Hepatic stellate cell (primary cell): ENCODE results near the gene SDK1.

Experiments used
- DNase-seq: peaks from one replicate; pipeline ENCODE4 v3.0.0; 2011; ENCODE audit warnings: low spot score

The SDK1 gene, protein sequence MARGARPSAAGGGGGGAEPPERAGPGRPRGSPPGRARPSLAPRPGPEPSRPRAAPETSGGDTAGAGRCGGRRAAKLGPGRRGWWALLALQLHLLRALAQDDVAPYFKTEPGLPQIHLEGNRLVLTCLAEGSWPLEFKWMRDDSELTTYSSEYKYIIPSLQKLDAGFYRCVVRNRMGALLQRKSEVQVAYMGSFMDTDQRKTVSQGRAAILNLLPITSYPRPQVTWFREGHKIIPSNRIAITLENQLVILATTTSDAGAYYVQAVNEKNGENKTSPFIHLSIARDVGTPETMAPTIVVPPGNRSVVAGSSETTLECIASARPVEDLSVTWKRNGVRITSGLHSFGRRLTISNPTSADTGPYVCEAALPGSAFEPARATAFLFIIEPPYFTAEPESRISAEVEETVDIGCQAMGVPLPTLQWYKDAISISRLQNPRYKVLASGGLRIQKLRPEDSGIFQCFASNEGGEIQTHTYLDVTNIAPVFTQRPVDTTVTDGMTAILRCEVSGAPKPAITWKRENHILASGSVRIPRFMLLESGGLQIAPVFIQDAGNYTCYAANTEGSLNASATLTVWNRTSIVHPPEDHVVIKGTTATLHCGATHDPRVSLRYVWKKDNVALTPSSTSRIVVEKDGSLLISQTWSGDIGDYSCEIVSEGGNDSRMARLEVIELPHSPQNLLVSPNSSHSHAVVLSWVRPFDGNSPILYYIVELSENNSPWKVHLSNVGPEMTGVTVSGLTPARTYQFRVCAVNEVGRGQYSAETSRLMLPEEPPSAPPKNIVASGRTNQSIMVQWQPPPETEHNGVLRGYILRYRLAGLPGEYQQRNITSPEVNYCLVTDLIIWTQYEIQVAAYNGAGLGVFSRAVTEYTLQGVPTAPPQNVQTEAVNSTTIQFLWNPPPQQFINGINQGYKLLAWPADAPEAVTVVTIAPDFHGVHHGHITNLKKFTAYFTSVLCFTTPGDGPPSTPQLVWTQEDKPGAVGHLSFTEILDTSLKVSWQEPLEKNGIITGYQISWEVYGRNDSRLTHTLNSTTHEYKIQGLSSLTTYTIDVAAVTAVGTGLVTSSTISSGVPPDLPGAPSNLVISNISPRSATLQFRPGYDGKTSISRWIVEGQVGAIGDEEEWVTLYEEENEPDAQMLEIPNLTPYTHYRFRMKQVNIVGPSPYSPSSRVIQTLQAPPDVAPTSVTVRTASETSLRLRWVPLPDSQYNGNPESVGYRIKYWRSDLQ (N-terminal part only)

DNA sequence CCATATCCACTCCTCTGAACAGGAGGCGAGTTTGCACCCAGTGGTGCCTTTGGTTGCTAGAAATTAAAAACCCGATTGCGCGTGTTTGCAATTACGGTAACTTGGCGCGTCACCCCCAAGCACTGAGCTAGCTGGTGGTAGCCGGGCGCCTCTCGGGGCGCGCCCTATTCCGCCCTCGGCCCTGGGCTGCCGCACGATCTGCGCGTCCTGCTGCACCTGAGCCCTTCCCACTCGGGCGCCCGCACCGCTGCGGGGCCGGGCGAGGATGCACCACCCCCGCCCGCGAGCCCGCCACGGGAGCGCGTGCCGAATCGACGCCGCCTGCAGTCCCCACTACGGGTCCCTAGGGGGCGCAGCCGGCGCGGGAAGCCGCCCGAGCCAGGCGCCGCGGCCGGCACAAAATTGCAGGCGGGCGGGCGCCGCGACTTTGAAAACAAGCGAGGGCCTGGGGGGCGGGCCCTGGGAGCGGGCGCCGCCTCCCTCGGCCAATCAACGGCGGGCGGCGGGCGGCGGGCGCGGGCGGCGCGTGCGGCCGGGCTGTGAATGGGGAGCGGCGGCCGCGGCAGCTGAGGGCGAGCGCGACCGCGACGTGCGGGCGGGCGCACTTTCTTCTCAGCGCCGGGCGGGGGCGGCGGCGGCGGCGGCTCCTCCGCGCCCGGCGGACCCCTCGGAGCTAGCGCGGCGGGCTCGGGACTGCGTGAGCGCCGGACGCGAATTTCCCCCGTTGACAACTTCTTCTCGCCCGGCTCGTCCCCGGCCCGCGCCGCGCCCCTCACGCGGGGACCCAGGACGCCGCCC, at the start of gene SDK1:
TSS of gene SDK1 (plus strand) at position 602 of the 798 bp plus-strand sequence. CDS start 335 bp downstream, outside the sequence.
- peak; percentile 72 for DNase-seq

DNA sequence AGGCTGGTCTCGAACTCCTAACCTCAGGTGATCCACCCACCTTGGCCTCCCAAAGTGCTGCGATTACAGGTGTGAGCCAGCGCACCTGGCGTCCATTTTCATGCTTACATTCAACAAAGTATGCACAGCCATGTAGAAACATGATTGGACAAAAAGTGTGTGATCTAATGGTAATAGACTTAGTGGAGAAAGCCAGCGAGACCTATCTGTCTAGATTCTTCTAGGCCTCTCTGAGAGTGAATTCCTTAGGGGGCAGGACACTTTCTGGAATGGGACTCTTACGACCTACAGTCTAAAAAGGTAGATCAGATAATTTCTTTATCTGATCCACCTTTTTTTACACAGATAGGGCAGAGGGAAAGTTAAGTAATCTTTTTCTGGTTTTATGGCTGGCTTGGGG, 46.3 kb upstream of the SDK1 start:
- no peak for DNase-seq

DNA sequence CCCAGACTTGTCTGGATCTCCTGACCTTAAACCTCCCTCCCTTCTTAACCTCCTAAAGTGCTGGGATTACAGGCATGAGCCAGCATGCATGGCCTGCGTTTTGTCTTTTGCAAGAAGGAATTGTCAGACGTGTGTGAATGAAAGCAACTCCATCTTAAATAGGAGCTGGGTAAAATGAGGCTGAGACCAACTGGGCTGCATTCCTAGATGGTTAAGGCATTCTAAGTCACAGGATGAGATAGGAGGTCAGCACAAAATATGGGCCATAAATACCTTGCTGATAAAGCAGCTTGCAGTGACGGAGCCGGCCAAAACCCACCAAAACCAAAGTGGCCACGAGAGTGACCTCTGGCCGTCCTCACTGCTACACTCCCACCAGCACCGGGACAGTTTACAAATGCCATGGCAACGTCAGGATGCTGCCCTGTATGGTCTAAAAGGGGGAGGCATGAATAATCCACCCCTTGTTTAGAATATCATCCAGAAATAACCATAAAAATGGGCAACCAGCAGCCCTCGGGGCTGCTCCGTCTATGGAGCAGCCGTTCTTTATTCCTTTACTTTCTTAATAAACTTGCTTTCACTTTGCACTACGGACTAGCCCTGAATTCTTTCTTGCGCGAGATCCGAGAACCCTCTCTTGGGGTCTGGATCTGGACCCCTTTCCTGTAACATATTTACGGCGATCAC, 41.2 kb upstream of the SDK1 start:
- no peak for DNase-seq

DNA sequence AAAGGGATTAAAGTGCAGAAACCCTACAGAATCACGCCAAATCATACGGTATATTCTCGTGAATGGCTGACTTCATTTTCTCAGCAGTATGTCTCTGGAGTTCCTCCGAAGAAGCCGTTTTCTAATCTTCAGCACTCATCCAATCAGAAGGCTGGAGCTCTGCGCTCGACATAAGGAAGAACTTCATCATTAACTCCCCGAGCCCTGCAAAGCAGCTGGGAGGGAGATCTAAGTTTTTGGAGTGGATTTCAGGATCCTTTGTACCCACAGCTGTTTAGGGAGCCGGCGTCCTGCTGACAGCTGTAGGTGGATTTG, 40.7 kb upstream of the SDK1 start:
- peak; percentile 47 for DNase-seq

DNA sequence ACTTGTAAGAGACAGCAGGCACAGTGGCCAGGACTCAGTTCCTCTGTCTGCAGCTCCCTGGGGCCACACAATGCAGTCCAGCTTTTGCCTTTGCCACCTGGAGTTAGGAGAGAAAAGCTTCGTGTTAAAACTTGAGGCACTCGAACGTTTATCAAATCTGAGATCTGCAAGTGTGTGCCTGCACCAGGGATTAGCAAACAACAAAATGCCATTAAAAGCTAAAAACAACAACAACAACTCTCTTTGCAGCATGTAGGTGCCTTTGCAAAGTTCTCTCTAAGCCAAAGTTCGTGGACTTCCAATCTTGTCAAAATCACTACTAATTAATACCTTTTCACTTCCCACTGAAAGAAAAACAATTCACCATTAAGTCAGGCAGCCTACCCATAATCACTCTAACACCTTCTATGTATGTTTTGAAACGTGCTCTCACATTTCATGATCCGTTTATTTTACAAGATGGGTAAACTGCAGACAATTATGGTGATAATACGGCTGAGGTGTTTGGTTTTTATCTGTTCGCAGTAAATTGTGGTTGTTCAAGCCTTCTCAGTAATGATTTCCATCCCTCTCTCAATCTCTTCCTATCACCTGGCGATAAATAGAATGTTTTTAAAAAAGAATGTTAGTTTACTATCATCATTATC, 36.2 kb upstream of the SDK1 start:
- DNase-seq = no peak

DNA sequence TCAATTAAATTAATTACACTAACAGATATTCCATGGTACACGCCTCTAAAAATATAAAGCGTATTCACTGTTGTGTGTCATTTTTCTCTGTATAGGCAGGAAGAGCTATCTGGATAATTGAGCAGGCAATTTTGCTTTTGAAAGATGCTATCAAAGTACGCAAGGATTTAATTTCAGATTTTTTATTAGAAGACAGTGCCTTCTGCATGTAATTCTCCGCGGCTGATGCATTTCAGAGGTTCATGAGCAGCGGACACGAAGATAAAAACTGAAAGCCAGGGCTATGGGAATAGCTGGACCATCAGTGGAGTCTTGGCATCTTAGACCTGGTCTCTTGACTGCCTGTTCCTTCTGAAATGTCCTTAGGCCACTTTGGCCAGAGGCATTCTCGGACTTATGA, 35.7 kb upstream of the SDK1 start:
- DNase-seq = no peak

DNA sequence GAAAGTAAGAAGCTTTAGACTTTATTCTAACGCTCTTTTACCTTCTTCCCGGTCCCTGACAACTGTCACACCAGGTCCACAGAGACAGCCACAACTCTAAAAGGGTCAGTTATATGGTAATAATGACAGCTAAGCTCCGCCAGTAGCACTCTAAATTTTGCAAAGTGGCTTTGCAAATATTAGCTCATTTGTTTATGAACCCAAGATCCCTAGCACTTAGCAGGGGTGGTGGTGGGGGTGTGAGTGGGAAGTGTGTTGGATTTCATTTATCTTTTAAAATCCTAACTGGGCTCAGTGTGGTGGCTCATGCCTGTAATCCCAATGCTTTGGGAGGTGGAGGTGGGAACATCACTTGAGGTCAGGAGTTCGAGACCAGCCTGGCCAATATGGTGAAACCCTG, 34.8 kb upstream of the SDK1 start:
- no peak for DNase-seq

DNA sequence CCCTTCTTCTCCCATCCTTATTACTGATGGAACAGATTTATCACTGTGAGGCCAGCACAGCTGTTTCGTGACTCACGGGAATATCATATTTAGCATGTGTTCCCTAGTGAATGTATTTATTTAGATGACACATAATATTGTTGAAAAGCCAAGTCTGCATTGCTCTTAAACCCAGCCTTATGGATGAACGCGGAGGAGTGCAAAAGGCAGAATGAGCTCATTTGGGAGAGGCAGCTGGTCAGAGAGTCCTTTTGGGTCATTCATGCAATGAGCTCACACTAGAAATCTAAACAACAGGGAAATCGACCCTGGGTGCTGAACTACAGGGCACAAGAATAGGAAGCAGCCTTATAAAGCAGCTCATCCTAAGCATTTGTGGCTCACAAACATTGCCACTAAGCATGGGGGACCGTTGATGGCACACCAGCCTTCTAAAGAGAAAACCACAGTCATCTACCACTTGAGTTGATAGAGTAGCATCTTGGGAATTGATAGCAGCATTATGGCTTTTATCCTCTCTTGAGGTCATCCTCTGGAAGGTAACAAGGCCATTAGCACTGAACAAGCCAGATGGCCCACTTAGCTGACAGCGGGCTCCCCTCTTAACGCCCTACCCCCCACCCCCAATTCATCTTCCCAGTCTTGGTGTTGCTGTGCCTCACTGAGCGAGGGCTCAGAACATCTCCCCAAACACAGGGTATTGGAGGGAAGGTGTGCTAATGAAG, 32.9 kb upstream of the SDK1 start:
- DNase-seq = peak; percentile 23

DNA sequence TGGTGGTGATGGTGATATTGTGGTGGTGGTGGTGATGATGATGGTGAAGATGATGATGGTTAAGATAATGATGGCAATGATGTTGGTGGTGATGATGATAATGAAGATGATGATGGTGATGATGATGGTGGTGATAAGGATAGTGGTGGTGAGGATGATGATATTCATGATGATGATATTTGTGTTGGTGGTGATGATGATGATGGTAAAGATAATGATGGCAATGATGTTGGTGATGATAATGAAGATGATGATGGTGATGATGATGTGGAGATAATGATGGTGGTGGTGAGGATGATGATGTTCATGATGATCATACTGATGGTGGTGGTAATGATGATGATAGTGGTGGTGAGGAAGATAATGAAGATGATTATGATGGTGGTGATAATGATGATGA, 30.7 kb upstream of the SDK1 start:
- DNase-seq = no peak

DNA sequence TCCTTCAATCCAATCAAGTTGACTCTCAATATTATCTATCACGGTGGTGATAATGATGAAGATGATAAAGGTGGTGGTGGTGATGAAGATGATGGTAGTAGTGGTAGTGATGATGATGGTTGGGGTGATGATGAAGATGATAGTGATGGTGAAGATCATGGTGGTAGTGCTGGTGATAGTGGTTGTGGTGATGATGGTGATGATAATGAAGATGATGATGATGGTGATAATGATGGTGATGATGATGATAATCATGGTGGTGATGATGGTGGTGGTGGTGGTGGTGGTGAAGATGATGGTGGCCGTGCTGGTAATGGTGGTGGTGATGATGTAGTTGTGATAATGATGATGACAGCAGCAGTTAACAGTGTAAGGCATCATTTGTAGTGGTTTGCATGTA, 29.8 kb upstream of the SDK1 start:
- no peak for DNase-seq

DNA sequence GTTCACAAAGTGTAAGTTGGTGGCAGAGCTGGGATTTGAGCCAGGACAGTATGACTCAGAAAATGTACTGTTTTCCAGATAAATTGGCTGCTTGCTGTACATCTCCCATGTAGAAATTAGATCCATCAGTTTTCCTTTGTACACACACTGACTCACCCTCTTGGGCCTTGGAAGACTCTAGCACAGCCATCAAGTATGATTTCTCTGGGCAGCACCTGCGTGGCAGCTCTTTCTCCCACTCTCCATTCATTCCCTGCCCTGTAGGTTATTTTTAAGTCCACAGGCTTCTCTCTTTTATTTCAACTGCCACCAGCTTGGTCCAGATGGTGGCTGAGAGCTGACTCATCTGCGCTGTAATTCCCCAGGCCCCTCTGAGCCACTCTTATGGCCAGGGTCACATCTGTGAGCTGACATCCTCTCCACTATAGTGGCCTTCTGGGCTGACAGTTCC, 28.3 kb upstream of the SDK1 start:
- DNase-seq = no peak

DNA sequence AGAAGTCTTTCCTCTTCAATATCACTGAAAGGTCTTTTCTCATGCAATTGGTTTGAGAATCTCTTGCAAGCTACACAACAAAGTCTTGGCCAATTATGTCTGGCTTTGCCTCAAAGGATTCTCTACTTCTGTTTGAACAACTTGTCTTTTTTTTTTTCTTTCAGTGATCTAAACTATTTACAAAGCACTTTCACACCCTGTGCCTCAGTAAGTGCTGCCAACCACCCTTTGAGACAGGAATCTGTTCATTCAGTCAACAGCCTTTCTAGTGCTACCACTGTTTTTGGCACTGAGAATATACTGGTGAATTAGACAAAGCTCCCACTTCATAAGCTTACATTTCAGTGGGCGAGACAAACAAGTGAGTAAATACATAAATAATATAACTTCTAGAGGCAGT, 26.9 kb upstream of the SDK1 start:
- DNase-seq = no peak

DNA sequence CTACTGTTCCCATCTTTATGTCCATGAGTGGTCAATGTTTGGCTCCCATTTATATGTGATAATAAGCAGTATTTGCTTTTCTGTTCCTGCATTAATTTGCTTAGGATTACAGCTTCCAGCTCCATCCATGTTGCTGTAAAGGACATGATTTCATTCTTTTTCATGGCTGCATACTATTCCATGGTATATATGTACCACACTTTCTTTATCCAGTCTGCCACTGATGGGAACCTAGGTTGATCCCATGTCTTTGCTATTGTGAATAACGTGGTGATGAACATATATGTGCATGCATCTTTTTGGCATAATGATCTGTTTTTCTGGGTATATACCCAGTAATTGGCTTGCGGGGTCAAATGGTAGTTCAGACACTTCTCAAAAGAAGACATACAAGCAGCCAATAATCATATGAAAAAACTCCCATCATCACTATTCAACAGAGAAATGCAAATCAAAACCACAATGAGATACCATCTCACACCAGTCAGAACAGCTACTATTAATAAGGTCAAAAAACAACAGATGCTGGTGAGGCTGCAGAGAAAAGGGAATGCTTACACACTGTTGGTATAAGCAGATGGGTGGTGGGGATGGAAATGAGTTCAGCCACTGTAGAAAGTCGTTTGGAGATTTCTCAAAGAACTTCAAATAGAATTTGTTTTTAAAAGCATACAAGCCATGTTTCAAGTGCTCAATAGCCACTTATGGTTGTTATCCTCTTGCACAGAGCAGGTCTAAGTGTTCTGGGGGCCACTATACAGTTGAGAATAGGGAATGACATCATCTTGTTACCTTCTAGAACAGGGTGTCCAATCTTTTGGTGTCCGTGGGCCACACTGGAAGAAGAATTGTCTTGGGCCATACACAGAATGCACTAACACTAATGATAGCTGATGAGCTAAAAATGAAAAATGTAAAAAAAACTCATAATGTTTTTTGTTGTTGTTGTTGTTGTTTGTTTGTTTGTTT, 23.2 kb upstream of the SDK1 start:
- DNase-seq = no peak

DNA sequence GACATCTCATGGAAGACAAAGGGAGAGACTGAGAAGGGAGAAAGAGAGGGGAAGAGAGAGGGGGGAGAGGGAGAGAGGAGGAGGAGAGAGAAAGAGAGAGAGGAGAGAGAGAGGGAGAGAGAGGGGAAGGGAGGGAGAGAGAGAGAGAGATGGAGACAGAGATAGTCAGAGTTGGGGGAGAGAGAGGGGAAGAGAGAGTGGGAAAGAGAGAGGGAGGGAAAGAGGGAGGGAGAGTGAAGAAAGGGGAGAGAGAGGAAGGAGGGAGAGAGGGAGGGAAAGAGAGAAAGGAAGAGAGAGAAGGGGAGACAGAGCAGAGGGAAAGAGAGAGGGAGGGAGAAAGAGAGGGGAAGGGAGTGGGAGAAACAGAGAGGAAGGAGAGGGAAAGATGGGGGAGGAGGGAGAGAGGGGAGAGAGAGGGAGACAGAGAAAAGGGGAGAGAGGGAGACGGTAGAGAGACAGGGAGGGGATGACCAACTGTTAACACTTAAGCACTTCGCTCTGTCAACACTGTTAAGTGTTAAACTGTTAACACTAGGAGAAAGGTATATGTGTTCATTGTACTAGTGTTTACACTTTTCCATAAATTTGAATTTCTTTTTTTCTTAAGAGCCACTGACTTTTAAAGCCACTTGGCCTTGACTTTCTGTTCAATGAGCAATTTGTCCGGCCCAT, 21.8 kb upstream of the SDK1 start:
- DNase-seq = no peak

DNA sequence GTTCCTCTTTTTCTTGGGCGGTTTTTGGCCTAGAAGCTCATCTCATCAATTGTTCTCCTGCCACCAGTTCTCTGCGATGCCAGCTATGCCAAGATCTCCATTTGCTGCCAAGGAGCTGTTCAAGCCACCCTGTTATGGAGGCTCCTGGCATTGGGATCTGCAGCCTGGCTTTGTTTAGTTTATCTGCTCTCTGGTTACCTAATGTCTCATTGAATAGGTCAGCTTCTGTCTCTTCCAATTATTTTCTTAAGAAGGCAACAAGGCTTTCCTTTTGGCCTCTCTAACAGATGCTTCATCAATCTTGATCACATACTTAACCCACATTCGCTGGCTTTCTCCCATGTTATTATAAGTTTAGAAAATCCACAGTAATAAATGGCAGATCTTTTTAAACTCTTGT, 20.6 kb upstream of the SDK1 start:
- DNase-seq = no peak

DNA sequence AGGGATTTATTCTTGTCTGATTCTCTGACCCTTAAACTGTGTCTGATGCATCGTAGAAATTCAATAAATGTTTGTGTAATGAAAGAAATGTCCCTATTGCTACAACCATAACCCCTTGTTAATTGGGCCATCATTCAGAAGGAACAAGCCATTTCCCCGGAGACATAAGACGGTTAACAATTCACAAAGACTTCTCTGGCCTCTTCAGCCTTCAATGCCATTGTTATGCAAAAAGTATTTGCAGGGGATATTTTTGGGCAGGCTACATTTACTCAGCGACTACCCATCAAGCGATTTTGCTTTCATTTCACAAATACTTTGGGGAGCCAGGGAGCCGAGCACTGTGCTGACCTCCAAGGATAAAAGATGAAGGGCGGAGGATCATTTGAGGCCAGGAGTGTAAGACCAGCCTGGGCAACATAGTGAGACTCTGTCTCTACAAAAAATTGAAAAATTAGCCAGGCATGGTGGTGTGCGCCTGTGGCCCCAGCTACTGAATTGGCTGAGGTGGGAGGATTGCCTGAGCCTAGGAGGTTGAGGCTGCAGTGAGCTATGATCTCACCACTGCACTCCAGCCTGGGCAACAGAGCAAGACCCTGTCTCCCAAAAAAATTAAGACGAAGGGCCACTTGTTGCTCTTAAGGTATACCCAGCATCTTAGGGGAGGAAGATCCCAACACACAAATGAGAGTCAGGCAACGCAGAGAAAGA, 20.0 kb upstream of the SDK1 start:
- no peak for DNase-seq

DNA sequence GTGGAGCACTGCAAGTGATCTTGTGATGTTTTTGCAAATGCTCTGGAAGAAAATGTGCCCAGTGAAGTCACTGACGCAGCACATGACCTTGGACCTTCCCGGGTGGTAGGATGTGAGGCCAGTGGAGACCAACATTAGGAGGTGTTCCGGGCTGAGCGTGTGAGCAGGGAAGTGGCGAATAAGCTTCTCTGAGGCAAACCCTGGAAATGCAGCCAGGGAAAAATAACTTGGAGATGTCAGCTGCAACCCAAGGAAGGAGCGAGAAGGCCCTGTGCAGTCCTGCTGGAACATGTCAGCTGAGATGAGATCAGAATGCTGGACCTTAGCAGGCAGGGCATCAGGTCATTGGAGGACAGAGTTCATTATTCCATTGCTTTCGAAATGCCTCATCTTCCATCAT, 18.6 kb upstream of the SDK1 start:
- DNase-seq = no peak
